Sciatic nerve (tissue), 2 donors: ENCODE measurements around the gene ASGR2. TPM values are rescaled to one million over a fixed set of nuclear protein-coding genes. Genes with fewer than 3 reads are reported as not detected.

Experiments used
- ATAC-seq: fragments of 200-7000 bp; cut with Tn5 transposase; one replicate; pipeline ENCODE4 v1.9.1; 2020; ENCODE audit warnings: mild to moderate bottlenecking, moderate library complexity
- DNase-seq: peaks from one replicate; pipeline ENCODE4 v3.0.0-alpha.2; 2020; ENCODE audit warnings: low spot score
- intact Hi-C: fragments of 100-400 bp; cut with DNase I; formaldehyde crosslinking; loops from one replicate; pipeline ENCODE4 v1.14.2; 2022
- total RNA-seq: library from RNA; stranded (reverse); fragmentation: NEBNext Ultra II Directional; extraction: Animal tissue kit (Norgen Biotek cat#: 25700); gene quantifications from one replicate; pipeline ENCODE4 v1.2.1, GENCODE V29; 2021
- donor health status: DM: no; HTN: no; CAD: no.
- donor health status: DM: no; HTN: no; CAD: no.

ASGR2 gene
- total RNA-seq, 1 donor from 2014 or later, result 1.1 TPM

DNA sequence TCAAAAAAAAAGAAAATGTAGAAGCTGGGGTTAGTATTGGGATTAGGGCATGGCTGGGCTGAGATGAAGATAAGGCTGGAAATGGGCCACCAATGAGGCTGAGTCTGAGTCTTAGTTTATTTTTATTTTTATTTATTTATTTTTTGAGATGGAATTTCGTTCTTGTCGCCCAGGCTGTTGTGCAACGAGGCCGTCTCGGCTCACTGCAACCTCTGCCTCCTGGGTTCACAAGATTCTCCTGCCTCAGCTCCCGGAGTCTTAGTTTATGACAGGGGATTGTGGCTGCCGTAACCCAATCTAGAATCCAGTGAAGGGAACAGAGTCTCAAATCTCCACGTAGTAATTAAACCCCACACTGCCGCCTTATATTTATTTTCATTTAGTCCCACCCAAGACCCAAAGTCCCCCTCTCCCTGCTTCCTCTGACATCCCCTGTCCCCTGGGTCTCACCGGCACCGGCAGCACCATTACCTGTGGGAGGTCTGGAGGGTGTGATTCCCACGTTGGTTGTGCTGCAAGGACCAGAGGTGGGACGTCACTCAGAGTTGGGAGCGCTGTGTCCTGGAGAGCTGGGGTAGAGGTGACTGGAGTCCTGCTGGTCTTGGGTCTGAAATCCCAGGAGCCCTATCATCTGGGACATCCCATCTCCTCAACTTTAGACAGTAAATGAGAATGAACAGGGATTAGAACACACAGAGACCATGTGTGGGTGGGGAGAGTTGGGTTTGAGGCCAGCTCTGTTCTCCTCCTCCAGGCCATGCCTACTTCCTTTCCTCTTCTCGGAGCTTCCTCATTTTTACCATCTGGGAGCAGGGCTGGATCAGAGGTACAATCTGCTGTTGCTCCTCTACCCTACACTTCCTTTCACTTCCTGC, 34.8 kb downstream of the ASGR2 start, which contains the start of gene CLEC10A:
TSS of gene CLEC10A (minus strand) at position 671 of the 875 bp plus-strand sequence. CDS start 1,439 bp downstream, outside the sequence.
- intact Hi-C loops, result no loop called here
- ATAC-seq, result peak; percentile 54
- no peak for DNase-seq

- DNase-seq (no peak), ATAC-seq (no peak)
- intact Hi-C loops, result no loop called here
These were observed 35.9 kb downstream of the ASGR2 start for GRCh38 chr17:7078711-7079110.

GRCh38 chr17:7077911-7078546, 36.6 kb downstream of the ASGR2 start:
- no peak for DNase-seq
- ATAC-seq, result no peak
- intact Hi-C loops, result no loop called here

DNA sequence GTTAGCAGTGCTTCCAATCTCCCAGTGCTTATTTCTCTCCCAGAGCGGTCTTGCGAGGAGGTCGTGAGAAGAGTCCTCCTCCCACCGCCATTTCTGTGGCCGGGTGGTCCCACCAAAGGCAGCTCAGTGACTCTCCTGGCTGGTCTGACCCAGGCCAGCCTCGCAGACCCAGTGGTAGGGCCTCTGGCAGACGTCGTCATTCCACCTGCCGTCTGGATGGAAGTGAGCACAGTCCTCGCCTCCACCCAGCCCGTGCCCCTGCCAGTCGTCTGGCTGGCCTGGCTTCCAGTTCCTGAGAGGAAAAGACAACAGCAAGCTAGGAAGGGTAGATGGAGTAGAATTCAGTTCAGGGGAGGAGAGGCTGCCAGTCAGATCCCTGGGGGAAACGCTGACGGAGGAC, 39.7 kb downstream of the ASGR2 start:
- intact Hi-C loops, result no loop called here
- no peak for DNase-seq
- ATAC-seq, result no peak

DNA sequence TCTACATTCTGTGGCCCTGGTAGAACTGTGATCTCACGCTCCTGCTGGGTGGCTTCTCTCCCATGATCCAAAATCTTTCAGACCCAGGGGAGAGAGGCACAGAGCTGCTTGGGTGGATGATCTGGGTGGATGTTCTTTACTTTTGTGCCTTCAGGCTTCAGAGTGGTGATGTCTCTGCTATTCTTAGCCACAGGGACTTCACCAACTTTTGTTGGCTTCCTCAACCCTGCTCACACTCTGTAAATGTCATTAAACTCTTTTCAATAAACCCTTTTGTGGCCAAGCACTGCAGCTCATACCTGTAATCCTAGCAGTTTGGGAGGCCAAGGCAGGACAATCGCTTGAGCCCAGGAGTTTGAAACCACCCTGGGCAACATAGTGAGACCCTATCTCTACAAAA, 42.2 kb downstream of the ASGR2 start:
- intact Hi-C loops, result no loop called here
- ATAC-seq (no peak), DNase-seq (no peak)

DNA sequence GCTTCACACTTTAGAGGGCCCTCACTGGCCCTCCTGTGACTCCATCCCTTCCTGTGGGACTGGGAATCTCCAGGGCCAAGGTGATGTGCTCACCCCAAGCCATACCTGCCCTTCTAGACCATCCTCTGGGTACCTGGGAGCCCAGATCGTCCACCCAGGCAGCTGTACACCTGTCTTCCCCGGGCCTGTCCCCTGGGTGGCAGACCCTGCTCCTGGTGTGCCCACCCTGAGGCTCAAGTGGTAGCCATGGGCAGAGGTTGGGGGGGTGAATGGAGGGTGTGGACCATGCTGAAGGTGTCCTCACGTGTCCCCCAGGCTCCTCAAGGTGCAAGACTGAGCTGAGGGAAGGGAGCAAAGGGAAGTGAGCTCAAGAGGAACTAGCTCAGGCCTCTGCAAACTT, 43.9 kb downstream of the ASGR2 start:
- no peak for DNase-seq
- intact Hi-C loops, result no loop called here

DNA sequence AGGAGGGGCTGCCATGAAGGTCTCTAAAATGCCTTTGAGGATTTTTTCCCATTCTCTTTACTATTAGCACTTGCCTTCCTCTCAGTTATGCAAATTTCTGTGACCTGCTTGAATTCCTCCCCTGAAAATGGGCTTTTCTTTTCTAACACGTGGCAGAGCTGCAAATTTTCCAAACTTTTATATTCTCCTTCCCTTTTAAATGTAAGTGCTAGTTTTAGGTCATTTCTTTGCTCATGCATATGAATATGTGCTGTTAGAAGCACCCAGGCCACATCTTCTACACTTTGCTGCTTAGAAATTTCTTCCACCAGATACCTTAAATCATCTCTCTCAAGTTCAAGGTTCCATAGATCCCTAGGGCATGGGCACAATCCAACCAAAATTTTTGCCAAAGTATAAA, 46.4 kb downstream of the ASGR2 start:
- no peak for ATAC-seq
- intact Hi-C loops, result no loop called here
- no peak for DNase-seq

More for the DNA sequence above, 43.9 kb downstream of the ASGR2 start:
- ATAC-seq, result no peak

DNA sequence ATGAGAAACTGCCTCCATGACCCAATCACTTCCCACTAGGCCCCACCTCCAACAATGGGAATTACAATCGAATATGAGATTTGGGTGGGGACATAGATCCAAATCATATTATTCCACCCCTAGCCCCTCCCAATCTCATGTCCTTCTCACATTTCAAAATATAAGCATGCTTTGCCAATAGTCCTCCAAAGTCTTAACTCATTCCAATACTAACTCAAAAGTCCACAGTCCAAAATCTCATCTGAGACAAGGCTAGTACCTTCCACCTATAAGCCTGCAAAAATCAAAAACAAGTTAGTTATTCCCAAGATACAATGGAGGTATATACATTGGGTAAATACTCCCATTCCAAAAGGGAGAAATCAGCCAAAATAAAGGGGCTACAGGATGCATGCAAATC, 47.4 kb downstream of the ASGR2 start:
- no peak for DNase-seq
- no peak for ATAC-seq
- intact Hi-C loops, result no loop called here

- ATAC-seq (no peak), DNase-seq (no peak)
- intact Hi-C loops, result no loop called here
These were observed 50.4 kb downstream of the ASGR2 start for GRCh38 chr17:7064261-7064660.

DNA sequence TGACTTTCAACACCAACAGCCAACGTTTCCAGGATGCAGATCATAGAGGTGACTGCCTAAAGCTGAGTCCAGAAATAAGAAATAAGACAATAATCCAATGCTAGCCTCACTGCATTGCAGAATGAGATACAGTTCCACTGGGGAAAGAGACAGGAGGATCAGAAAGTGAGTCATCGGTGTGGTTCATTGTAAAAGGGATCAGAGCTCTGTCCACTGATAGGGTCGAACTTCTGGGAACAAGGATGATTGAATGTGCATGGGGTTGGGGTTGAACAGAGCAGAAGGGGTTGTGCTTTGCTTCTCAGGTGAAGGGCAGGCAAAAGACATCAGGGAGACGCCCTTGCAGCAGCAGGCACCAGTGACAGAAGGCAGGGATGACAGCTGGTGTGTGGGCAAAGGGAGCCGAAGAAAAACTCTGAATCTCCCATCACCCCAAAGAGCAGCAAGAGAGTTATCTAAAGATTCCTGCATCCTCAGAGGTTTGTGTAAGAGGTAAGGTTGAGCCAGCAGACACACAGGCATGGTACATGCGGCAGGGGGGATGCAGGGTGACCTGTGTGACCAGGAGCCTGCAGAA, 51.0 kb downstream of the ASGR2 start:
- intact Hi-C loops, result no loop called here
- ATAC-seq (no peak), DNase-seq (no peak)

GRCh38 chr17:7060165-7060891, 54.3 kb downstream of the ASGR2 start:
- intact Hi-C loops, result no loop called here
- no peak for DNase-seq
- no peak for ATAC-seq

GRCh38 chr17:7058831-7059447, 55.7 kb downstream of the ASGR2 start:
- intact Hi-C loops, result no loop called here

DNA sequence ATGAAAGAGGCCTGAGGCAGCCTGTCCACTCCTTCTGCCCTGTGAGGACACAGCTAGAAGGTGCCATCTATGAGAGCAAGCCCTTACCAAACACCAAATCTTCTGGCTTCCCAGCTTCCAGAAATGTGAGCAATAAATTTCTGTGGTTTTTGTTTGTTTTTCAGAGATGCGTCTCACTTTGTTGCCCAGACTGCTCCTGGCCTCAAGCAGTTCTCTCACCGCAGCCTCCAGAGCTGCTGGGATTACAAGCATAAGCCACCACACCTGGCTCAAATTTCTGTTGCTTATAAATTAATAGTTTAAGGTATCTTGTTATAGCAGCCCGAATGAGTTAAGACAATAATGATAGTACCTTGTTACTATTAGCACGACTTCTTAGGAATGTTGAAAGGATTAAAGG, 58.2 kb downstream of the ASGR2 start:
- intact Hi-C loops, result no loop called here
- no peak for ATAC-seq
- DNase-seq, result no peak

More at GRCh38 chr17:7058831-7059447, 55.7 kb downstream of the ASGR2 start:
- ATAC-seq (no peak), DNase-seq (no peak)

Other genes starting within 250 kb of the ASGR2 start
- not detected for gene ALOX12, start 118.8 kb downstream of the ASGR2 start, total RNA-seq
- 152 TPM for gene RNASEK, start 102.2 kb downstream of the ASGR2 start, total RNA-seq
- gene BCL6B, start 91.8 kb downstream of the ASGR2 start, total RNA-seq, result 24.5 TPM
- gene SLC16A13, start 78.8 kb downstream of the ASGR2 start, total RNA-seq, result 1.8 TPM
- 0.89 TPM for gene SLC16A11, start 70.7 kb downstream of the ASGR2 start, total RNA-seq
- gene CLEC10A, start 34.6 kb downstream of the ASGR2 start, total RNA-seq, result 14.7 TPM
- 2.3 TPM for gene ASGR1, start 64.5 kb upstream of the ASGR2 start, total RNA-seq
- 32.2 TPM for gene DLG4, start 105.0 kb upstream of the ASGR2 start, total RNA-seq
- gene ACADVL, start 105.1 kb upstream of the ASGR2 start, total RNA-seq, result 321 TPM
- 49.1 TPM for gene DVL2, start 119.7 kb upstream of the ASGR2 start, total RNA-seq
- gene PHF23, start 124.6 kb upstream of the ASGR2 start, total RNA-seq, result 23.8 TPM
- gene GABARAP, start 127.6 kb upstream of the ASGR2 start, total RNA-seq, result 397 TPM
- gene CTDNEP1, start 136.9 kb upstream of the ASGR2 start, total RNA-seq, result 82.0 TPM
- gene ELP5, start 137.4 kb upstream of the ASGR2 start, total RNA-seq, result 26.7 TPM
- 4.1 TPM for gene CLDN7, start 147.7 kb upstream of the ASGR2 start, total RNA-seq
- gene SLC2A4, start 166.9 kb upstream of the ASGR2 start, total RNA-seq, result 6.1 TPM
- 2.1 TPM for gene YBX2, start 179.8 kb upstream of the ASGR2 start, total RNA-seq
- gene EIF5A, start 192.8 kb upstream of the ASGR2 start, total RNA-seq, result 168 TPM
- gene GPS2, start 200.5 kb upstream of the ASGR2 start, total RNA-seq, result 53.8 TPM
- gene NEURL4, start 214.5 kb upstream of the ASGR2 start, total RNA-seq, result 37.0 TPM
- gene ACAP1, start 221.7 kb upstream of the ASGR2 start, total RNA-seq, result 38.3 TPM
- gene KCTD11, start 237.3 kb upstream of the ASGR2 start, total RNA-seq, result 64.6 TPM
- not detected for gene TMEM95, start 240.3 kb upstream of the ASGR2 start, total RNA-seq